Skeletal muscle satellite cell (primary cell): ENCODE measurements around the gene INTS1.
"Not testable (repeated sequence)": the region's sequence is repeated elsewhere in the genome, so short reads cannot be mapped to it uniquely, and the experiment has no call there.

Source experiments
- H3K27me3 ChIP-seq: 2 replicates; pipeline ENCODE4 v1.7.0; 2013; ENCODE audit warnings: low read length; ENCODE audit not compliant: control insufficient read depth, insufficient read depth
- H3K36me3 ChIP-seq: 2 replicates; pipeline ENCODE4 v1.7.0; 2013; ENCODE audit warnings: mild to moderate bottlenecking, control low read depth, low read length; ENCODE audit not compliant: insufficient read depth
- H3K4me1 ChIP-seq: 2 replicates; pipeline ENCODE4 v1.7.0; 2013; ENCODE audit warnings: low read length; ENCODE audit not compliant: control insufficient read depth, insufficient read depth
- H3K4me2 ChIP-seq: 2 replicates; pipeline ENCODE4 v1.7.0; 2013; ENCODE audit warnings: mild to moderate bottlenecking, low read length
- H3K4me3 ChIP-seq: 2 replicates; pipeline ENCODE4 v1.7.0; 2013; ENCODE audit warnings: low read length
- H3K9ac ChIP-seq: 2 replicates; pipeline ENCODE4 v1.7.0; 2013; ENCODE audit warnings: mild to moderate bottlenecking, low read depth, low read length, moderate library complexity
- H3K9me3 ChIP-seq: replicated peaks from 2 replicates; pipeline ENCODE4 v1.7.0; 2013; ENCODE audit warnings: mild to moderate bottlenecking, control low read depth, low read length

Gene INTS1

DNA sequence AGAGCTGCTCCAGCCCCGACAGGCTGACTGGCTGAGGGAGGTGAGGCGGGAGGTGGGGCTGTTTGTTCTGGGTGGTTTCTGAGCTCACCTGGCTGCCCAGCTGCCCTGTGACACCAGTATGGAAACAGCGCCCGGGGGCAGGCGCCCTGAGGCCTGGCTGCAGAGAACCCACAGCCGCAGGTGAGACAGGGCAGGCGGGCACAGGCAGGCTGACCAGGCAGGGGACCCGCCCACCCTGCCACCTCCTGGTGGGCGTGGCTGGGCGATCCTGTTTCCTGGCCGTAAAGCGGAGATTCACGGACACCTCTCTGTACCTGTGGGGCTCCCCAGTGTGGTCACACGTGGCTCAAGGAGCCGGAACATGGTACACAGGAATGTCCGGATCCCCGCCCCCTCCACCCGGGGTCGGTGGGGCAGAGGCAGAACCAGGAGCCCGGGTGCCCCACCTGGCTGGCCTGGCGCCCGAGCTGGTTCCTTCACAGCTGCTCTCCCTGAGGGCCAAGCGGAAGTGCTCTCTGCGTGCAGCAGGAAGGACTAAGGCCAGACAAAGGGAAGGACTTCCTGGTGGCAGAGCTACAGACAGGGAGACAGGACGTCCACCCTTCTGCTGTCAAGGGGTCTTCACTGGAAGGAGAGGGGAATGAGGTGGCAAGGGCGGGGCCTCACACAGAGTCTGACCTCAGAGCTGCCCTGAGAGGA, 48.8 kb downstream of the INTS1 start:
- Histone ChIP-seq H3K9me3 (no peaks in the 10 kb centered on the region), H3K9ac (no peak overlapping the region), H3K27me3 (no peaks in the 10 kb centered on the region), H3K4me2 (no peak overlapping the region), H3K36me3 (no peaks in the 10 kb centered on the region), H3K4me1 (peaks cover 29% of the 10 kb centered on the region), H3K4me3 (no peak overlapping the region)

DNA sequence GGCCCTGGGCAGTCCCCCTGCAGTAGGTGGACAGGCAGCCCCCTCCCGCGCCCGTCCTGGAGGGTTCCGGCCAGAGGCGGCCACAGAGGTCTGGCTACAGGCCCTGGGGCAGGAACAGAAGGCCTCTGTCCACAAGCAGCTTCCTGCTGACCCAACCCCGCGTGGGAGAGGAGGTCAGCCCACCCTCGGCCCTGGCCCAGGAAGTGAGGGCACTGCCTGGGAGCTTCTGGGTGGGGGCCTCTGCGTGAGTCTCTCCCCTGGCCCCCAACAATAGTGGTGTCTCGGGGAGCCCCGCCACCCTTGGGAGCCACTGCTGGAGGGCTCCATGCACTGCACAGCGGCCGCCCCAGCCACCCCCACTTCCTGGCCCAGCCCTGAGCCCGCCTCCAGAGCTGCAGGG, 49.6 kb downstream of the INTS1 start:
- Histone ChIP-seq H3K4me1 (peaks cover 22% of the 10 kb centered on the region), H3K9me3 (no peaks in the 10 kb centered on the region), H3K4me2 (no peak overlapping the region), H3K9ac (no peak overlapping the region), H3K27me3 (no peaks in the 10 kb centered on the region), H3K36me3 (no peaks in the 10 kb centered on the region), H3K4me3 (no peak overlapping the region)

DNA sequence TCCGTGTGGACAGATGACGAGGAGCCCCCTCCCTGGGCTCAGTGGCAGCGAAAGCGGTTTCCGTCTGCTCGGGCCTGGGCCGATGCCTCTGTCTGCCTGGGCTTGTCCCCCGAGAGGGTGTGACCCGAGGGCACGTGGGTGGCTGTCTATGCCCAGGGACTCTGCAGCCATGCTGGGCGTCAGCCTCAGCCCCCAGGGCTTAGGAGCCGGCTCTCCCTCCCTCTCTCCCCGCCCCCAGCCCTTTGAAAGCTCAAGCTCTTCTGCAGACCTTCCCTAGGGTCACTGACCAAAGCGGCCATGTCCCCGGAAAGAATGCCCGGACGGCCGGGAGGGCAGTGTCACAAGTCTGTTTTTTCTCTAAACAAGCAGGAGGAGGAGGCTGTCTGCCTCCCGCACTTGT, 52.0 kb downstream of the INTS1 start:
- Histone ChIP-seq H3K4me2 (no peak overlapping the region), H3K4me1 (peaks cover 8% of the 10 kb centered on the region), H3K9ac (no peak overlapping the region), H3K9me3 (no peaks in the 10 kb centered on the region), H3K27me3 (no peaks in the 10 kb centered on the region), H3K36me3 (no peaks in the 10 kb centered on the region), H3K4me3 (no peak overlapping the region)

DNA sequence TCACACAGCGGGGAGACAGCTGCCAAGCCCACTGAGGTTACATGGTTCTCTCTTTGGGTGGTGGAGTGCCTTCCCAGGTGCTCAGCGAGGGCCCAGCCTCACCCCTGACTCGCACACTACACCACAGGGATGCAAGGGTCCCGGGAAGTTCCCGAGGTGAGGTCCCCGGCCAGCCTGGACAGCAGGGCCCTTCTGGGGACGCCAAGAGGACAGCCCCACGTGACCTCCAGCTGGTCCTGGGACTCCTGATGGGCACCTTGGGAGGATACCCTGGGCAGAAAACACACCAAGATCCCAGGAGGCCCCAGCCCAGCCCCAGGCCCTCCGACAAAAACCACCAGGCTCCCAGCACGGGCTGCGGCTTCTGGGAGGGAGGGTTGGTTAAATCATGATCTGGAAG, 53.2 kb downstream of the INTS1 start:
- Histone ChIP-seq H3K4me2 (no peak overlapping the region), H3K9me3 (no peaks in the 10 kb centered on the region), H3K9ac (no peak overlapping the region), H3K4me1 (peaks cover 4% of the 10 kb centered on the region), H3K4me3 (no peak overlapping the region), H3K36me3 (no peaks in the 10 kb centered on the region), H3K27me3 (no peaks in the 10 kb centered on the region)

DNA sequence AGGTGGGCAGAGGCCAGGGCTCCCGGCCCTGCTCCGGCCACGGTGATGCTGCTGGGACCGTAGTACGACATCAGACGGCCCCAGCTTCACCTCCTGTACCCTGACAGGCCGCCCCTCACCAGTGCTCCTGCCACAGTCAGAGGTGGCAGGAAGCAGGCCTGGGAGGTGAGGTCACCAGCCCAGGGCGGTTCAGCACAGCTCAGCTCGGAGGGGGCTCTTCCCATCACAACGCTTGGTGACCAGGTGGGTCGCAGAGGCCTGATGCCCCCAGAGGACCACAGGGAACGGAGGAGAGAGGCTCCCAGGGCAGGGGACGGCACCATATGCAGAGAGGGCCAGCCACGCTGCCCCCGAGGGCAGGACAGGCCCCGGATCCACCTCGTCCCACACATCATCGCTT, 53.8 kb downstream of the INTS1 start:
- Histone ChIP-seq H3K4me1 (peaks cover 4% of the 10 kb centered on the region), H3K27me3 (no peaks in the 10 kb centered on the region), H3K9me3 (no peaks in the 10 kb centered on the region), H3K4me3 (no peak overlapping the region), H3K4me2 (no peak overlapping the region), H3K36me3 (no peaks in the 10 kb centered on the region), H3K9ac (no peak overlapping the region)

DNA sequence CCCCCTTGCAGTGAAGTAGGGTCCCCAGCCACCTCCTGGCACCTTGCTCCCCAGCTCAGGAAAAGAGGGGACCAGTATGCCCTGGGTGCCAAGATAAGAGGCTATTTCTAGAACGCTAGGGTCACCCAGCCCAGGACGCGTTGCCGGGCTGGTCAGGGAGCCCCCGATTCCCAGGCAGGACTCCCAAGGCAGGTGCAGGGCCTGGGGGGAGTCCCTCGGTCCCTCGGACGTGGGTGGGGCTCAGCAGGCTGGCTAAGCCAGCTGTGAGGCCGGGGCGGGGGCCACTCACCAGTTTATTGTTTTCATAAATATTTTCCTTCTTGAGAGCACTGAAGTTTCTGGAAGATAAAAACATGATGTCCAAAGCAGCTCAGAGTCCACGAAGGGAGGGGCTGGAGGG, 54.2 kb downstream of the INTS1 start:
- H3K27me3 ChIP-seq, result no peaks in the 10 kb centered on the region
- H3K4me1 ChIP-seq, result peaks cover 3% of the 10 kb centered on the region
- H3K4me3 ChIP-seq, result no peak overlapping the region
- no peaks in the 10 kb centered on the region for H3K9me3 ChIP-seq
- H3K4me2 ChIP-seq, result no peak overlapping the region
- H3K9ac ChIP-seq, result no peak overlapping the region
- H3K36me3 ChIP-seq, result no peaks in the 10 kb centered on the region

DNA sequence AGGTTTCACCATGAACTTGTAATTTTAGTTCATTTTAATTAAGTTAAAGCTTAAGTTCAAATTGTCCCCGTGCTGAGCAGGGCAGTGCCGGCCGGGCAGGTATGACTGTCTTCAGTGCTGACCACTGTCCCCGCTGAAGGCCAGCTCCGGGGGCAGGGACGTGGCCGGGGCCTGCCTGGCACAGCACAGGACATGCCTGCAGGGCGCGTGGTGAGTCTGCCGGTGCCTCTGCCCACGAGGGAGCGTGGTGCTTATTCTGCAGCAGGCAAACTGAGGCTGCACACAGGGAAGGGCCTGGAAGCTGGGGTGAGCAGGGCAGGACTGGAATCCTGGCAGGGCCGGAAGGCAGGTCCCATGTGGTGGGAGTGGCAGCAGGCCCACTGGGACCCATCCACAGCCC, 54.7 kb downstream of the INTS1 start:
- H3K9ac ChIP-seq, result no peak overlapping the region
- no peaks in the 10 kb centered on the region for H3K9me3 ChIP-seq
- no peak overlapping the region for H3K4me2 ChIP-seq
- H3K4me1 ChIP-seq, result no peaks in the 10 kb centered on the region
- H3K27me3 ChIP-seq, result no peaks in the 10 kb centered on the region
- no peaks in the 10 kb centered on the region for H3K36me3 ChIP-seq
- no peak overlapping the region for H3K4me3 ChIP-seq

DNA sequence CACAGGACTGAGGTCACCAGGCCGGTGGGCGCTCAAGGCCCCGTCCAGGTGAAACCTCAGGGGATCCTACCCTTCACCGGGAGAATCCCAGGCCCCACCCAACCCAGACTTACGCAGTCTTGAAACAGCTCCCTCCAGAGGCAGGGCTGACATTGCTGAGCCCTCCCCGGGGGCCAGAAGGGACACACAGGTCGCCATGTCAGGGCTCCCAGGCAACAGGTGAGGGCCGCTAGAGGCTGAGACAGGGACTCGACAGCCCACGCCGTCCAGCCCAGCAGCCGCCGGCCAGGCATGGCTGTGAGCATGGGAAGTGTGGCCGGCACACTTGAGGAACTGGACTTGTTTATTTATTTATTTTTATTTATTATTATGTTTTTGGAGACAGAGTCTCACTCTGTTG, 55.2 kb downstream of the INTS1 start:
- Histone ChIP-seq H3K9ac (no peak overlapping the region), H3K9me3 (no peaks in the 10 kb centered on the region), H3K4me1 (no peaks in the 10 kb centered on the region), H3K4me3 (no peak overlapping the region), H3K36me3 (no peaks in the 10 kb centered on the region), H3K4me2 (no peak overlapping the region), H3K27me3 (no peaks in the 10 kb centered on the region)

DNA sequence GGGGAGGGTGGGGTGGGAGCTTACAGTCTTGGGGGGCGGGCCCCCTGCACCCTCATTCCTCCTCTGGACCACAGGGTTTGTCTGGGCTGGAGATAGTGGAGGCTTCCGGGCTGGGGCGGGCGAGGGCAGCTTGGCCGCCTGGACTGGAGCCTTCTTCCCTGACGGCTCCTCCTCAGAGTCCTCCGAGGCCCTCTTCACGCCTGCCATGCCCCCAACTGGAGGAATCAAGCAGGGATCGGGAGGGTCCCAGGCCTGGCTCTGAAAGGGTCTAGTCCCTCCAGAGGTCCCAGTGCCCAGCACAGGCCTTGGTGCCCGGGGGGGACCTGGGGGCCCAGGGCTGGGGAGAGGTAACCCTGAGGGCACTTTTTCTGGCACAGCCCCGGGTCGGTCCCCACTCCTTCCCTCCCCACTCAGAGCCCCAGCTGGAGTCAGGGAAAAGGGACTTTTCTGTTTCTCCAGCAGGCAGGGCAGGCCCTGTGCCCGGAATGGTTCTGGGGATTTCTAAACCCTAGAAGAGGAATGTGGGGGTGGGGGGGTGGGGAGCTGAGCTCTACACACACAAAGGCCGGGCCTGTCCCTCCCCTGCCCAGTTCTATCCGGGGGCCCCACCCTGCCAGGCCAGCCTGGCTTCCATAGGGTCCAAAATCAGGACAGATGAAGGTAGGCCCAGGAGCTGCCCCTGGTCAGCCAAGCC, 56.5 kb downstream of the INTS1 start:
- Histone ChIP-seq H3K4me3 (no peak overlapping the region), H3K27me3 (no peaks in the 10 kb centered on the region), H3K4me1 (no peaks in the 10 kb centered on the region), H3K9ac (no peak overlapping the region), H3K36me3 (no peaks in the 10 kb centered on the region), H3K9me3 (no peaks in the 10 kb centered on the region), H3K4me2 (no peak overlapping the region)

DNA sequence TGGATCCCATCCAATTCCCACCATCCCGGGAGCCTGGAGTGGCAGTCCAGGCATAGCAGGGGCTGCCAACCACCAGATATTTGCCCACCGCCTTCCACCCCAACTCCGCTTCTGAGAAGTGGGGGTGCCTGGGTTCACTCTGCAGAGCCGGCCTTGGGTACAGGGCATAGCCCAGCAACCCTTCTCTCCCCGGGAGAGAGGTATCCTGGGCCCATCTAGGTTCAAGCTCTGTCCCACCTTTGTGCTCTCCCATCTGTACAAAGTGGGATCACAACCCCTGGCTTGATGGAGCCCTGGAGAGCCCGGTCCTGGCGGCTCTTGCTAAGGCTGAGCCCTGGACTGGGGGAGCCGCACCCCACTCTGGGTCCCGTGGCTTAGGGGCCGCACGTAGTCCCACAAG, 57.1 kb downstream of the INTS1 start:
- no peaks in the 10 kb centered on the region for H3K27me3 ChIP-seq

DNA sequence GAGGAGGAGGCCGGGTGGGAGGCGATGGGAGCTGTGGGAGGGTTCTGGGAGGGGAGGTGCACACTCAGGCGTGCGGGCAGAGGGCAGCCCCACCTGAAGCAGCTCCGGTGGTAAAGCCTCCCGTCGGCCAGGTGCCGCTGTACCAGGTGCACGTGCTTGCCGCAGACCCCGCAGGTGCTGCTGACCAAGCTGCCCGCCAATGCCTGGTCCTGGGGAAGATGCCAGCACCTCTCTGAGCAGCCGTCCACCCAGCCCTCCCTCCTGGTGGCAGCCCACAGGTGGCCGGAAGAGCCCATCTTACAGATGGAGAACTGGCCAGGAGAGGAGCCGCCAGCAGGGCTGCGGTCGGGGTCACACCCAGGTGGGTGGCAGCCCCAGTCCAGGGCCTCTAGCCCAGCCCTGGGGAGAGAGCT, 57.6 kb downstream of the INTS1 start:
- no peak overlapping the region for H3K4me2 ChIP-seq
- H3K4me3 ChIP-seq, result no peak overlapping the region
- H3K4me1 ChIP-seq, result no peaks in the 10 kb centered on the region
- H3K36me3 ChIP-seq, result peaks cover 6% of the 10 kb centered on the region
- no peak overlapping the region for H3K9ac ChIP-seq
- no peaks in the 10 kb centered on the region for H3K27me3 ChIP-seq
- no peaks in the 10 kb centered on the region for H3K9me3 ChIP-seq

More for the DNA sequence above, 57.1 kb downstream of the INTS1 start:
- Histone ChIP-seq H3K4me3 (no peak overlapping the region), H3K9me3 (no peaks in the 10 kb centered on the region), H3K4me2 (no peak overlapping the region), H3K36me3 (peaks cover under 1% of the 10 kb centered on the region), H3K4me1 (no peaks in the 10 kb centered on the region), H3K9ac (no peak overlapping the region)

DNA sequence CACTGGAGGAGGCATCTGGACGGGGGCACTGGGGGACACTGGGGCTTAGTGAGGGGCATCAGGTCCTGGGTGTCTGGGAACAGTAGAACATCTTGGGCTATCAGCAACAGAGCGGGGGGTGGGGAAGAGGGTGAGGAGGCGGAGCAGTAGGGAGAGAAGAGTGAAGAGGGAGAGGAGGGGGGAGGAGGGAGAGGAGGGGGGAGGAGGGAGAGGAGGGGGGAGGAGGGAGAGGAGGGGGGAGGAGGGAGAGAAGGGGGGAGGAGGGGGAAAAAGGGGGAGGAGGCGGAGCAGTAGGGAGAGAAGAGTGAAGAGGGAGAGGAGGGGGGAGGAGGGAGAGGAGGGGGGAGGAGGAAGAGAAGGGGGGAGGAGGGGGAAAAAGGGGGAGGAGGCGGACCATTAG, 58.2 kb downstream of the INTS1 start:
- not testable (repeated sequence) for H3K9ac ChIP-seq, H3K27me3 ChIP-seq, H3K36me3 ChIP-seq, H3K4me1 ChIP-seq, H3K4me2 ChIP-seq, H3K9me3 ChIP-seq, H3K4me3 ChIP-seq
